Right ventricle myocardium superior (tissue), 1 donor: ENCODE data around the gene RANBP2. TPM values are rescaled to one million over a fixed set of nuclear protein-coding genes. Genes with fewer than 3 reads are reported as not detected.
A peak's percentile ranks its signal among the peaks of the same experiment; 100 is the strongest.
"Not testable (repeated sequence)": the region's sequence is repeated elsewhere in the genome, so short reads cannot be mapped to it uniquely, and the experiment has no call there.

Source experiments
- ATAC-seq: fragments of 200-7000 bp; cut with Tn5 transposase; one replicate; pipeline ENCODE4 v1.9.1; 2020; ENCODE audit warnings: mild to moderate bottlenecking; ENCODE audit not compliant: poor library complexity
- DNase-seq: peaks from one replicate; pipeline ENCODE4 v3.0.0-alpha.2; 2020
- intact Hi-C: fragments of 100-400 bp; cut with DNase I; formaldehyde crosslinking; loops from one replicate; pipeline ENCODE4 v1.11.2; 2022
- long read RNA-seq: library from polyadenylated mRNA; unstranded; transcript quantifications from one replicate; pipeline ENCODE4 v2.0.0, GENCODE V29; 2021
- total RNA-seq: library from RNA; stranded (reverse); fragmentation: NEBNext Ultra II Directional; extraction: Animal tissue kit (Norgen Biotek cat#: 25700); gene quantifications from one replicate; pipeline ENCODE4 v1.2.1, GENCODE V29; 2021
- donor health status: DM: no; HTN: yes; CAD: no; lungs with severe emphysema.

The RANBP2 gene
- total RNA-seq: 44.0 TPM
- long read RNA-seq, partial matches to known transcripts: 3 of 4 reads
- long read RNA-seq, other reads (novel, unspliced or antisense): 1 of 4 reads

GRCh38 chr2:108719149-108720044 is at the start of gene RANBP2:
Gene RANBP2 (plus strand): TSS chr2:108719482. CDS start chr2:108719607, 125 bp downstream.
- DNase-seq (peak; percentile 97), ATAC-seq (peak; percentile 100)
- intact Hi-C loops: no loop called here

DNA sequence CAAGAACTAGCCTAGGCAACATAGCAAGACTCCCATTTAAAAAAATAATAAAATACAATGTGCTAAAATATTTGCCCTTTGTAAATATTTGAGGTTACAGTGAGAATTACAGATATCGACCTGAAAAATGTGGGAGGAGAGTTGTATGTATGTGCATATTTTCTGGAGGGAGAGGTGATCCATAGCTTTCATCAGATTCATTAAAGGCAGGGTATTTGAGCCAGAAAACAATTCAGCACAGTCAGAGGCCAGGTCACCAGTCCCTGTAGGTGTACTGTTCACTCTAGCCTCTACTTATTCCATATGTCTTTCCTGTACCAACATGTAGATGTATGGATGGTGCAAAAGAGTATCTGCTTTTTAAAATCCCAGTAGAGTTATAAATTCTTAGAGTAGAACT is 49.0 kb upstream of the RANBP2 start:
- ATAC-seq, intact Hi-C loops, DNase-seq: not testable (repeated sequence)

- ATAC-seq, DNase-seq, intact Hi-C loops: not testable (repeated sequence)
Measured at GRCh38 chr2:108672200-108672805, 47.0 kb upstream of the RANBP2 start.

GRCh38 chr2:108676522-108676921 is 42.8 kb upstream of the RANBP2 start:
- intact Hi-C loops, DNase-seq: not testable (repeated sequence)

GRCh38 chr2:108677239-108677744 is 42.0 kb upstream of the RANBP2 start:
- DNase-seq, intact Hi-C loops, ATAC-seq: not testable (repeated sequence)

More at GRCh38 chr2:108676522-108676921, 42.8 kb upstream of the RANBP2 start:
- ATAC-seq: not testable (repeated sequence)

GRCh38 chr2:108678198-108678651 is 41.1 kb upstream of the RANBP2 start:
- DNase-seq, intact Hi-C loops: not testable (repeated sequence)
- ATAC-seq: peak; percentile 85

DNA sequence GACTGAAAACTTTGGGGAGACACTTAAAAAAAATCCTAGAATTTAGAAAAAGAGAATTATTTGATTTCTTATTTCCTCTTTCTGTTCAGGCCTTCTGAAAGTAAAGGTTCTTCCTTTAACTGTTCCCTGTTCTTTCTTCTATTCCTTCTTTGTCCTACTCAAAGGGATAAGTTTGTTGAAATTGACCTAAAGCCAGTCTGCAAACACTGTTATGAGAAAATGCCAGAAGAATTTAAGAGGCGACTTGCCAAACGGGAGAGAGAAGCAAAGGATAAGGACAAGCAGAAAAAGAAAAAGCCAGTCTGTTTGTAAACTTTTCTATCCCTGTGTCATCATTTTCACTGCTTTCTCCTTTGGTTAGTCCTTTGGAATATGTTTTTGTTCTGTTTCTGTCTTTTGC is 38.5 kb upstream of the RANBP2 start:
- intact Hi-C loops, DNase-seq, ATAC-seq: not testable (repeated sequence)

GRCh38 chr2:108688818-108689756 is 30.2 kb upstream of the RANBP2 start:
- peak; percentile 42 for ATAC-seq
- intact Hi-C loops, DNase-seq: not testable (repeated sequence)

GRCh38 chr2:108690001-108690400 is 29.3 kb upstream of the RANBP2 start:
- DNase-seq, intact Hi-C loops: not testable (repeated sequence)
- peak; percentile 89 for ATAC-seq

- DNase-seq: no peak
- intact Hi-C loops: no loop called here
- no peak for ATAC-seq
Measured at GRCh38 chr2:108691447-108691846, 27.8 kb upstream of the RANBP2 start.

DNA sequence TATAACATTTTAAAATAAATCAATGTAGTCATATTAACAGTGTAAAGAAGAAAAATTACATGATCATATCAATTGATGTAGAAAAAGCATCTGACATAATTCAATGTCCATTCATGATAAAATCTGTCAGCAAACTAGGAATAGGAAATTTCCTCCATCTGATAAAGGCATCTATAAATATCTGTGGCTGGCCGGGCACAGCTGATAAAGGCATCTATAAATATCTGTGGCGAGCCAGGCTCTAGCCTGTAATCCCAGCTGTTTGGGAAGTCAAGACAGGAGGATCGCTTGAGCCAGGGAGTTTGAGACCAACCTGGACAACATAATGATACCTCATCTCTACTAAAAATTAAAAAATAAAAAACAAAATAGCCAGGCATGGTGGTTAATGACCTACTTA is 18.1 kb upstream of the RANBP2 start:
- ATAC-seq: peak; percentile 69
- intact Hi-C loops: no loop called here

DNA sequence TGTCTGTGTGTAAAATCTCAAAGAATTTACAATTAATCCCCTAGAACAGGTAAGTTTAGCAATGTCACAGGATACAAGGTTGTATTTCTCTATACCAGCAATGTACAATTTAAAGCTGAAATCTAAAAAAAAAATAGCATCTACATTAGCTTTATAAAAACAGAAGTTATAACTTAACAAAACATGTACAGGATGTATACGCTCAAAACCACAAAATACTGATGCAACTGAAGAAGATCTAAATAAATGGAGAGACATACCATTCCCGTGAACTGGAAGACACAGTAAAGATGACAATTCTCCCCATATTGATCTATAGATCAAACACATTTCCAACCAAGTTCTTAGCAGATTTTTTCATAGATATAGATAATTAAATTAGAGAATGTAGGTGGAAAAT is 17.5 kb upstream of the RANBP2 start:
- no peak for ATAC-seq

More for the DNA sequence above, 18.1 kb upstream of the RANBP2 start:
- no peak for DNase-seq

GRCh38 chr2:108704871-108705270 is 14.4 kb upstream of the RANBP2 start:
- ATAC-seq (no peak), DNase-seq (no peak)
- intact Hi-C loops: no loop called here

More for the DNA sequence above, 17.5 kb upstream of the RANBP2 start:
- intact Hi-C loops: no loop called here
- DNase-seq: no peak

DNA sequence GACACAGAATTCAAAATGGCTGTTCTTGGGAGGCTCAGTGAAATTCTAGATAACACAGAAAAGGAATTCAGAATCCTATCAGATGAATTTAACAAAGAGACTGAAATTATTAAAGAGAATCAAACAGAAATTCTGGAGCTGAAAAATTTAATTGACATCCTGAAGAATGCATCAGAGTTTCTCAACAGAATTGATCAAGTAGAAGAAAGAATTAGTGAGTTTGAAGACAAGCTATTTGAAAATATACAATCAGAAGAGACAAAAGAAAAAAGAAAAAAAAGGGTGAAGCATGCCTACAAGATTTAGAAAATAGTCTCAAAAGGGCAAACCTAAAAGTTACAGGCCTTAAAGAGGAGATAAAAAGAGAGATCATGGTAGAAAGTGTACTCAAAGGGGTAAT is 12.0 kb upstream of the RANBP2 start:
- DNase-seq (no peak), ATAC-seq (no peak)
- intact Hi-C loops: no loop called here

- ATAC-seq, intact Hi-C loops: not testable (repeated sequence)
- peak; percentile 17 for DNase-seq
Measured at GRCh38 chr2:108716971-108717370, 2.3 kb upstream of the RANBP2 start.

GRCh38 chr2:108726048-108726447 is 6.8 kb downstream of the RANBP2 start:
- ATAC-seq, DNase-seq, intact Hi-C loops: not testable (repeated sequence)

- intact Hi-C loops, ATAC-seq, DNase-seq: not testable (repeated sequence)
Measured at GRCh38 chr2:108734656-108735055, 15.4 kb downstream of the RANBP2 start.

DNA sequence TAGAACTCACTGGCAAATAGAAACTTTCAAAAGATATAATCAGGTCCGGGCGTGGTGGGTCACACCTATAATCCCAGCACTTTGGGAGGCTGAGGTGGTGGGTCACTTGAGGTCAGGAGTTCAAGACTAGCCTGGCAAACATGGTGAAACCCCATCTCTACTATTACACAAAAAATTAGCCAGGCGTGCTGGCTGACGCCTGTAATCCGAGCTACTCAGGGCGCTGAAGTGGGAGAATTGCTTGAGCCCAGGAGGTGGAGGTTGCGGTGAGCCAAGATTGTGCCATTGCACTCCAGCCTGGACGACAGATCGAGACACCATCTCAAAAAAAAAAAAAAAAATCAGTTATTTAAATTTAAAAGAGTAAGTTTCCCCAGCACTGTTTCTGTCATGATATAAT is 38.7 kb downstream of the RANBP2 start:
- ATAC-seq, intact Hi-C loops, DNase-seq: not testable (repeated sequence)
